GM12878 (cell line): ENCODE measurements around the gene DCAF4L1. TPM values are rescaled to one million over a fixed set of nuclear protein-coding genes. Genes with fewer than 3 reads are reported as not detected.

Source experiments
- ATAC-seq: fragments of 200-7000 bp; cut with Tn5 transposase; 3 replicates; pipeline ENCODE4 v1.9.1; 2020; ENCODE audit warnings: mild to moderate bottlenecking, moderate library complexity
- BruUV-seq: library from RNA; stranded (reverse); fragments of 400-500 nt; replicated peaks from 2 replicates; lab custom pipeline; 2021; lab: Mats Ljungman, UMichigan
- CTCF ChIA-PET: fragments of 300-600 bp; sonication (Branson Sonifier 250); formaldehyde crosslinking; extraction: SDS; loops from one replicate; lab custom pipeline; 2021; ENCODE audit warnings: inconsistent platforms; lab: Yijun Ruan, JAX
- POLR2A ChIA-PET: fragments of 350-600 bp; formaldehyde crosslinking; extraction: SDS; loops from one replicate; lab custom pipeline; 2021; ENCODE audit warnings: inconsistent platforms; lab: Charles Lee
- RAD21 ChIA-PET: fragments of 300-600 bp; sonication (Branson Sonifier 250); formaldehyde crosslinking; loops from one replicate; lab custom pipeline; 2023; ENCODE audit warnings: antibody characterized with exemption; ENCODE audit not compliant: unreplicated experiment; lab: Charles Lee
- SMC1A ChIA-PET: fragments of 300-600 bp; sonication (Branson Sonifier 250); formaldehyde crosslinking; loops from one replicate; lab custom pipeline; 2023; ENCODE audit not compliant: unreplicated experiment, uncharacterized antibody; lab: Charles Lee
- DNase-seq: peaks from one replicate; pipeline ENCODE4 v3.0.0-alpha.2; 2011; ENCODE audit warnings: low read depth, low spot score
- FAIRE-seq: peaks from 3 replicates; lab custom pipeline; 2011; peaks lifted over from hg19 to GRCh38; lab: Jason Lieb, UNC
- H2AFZ ChIP-seq: 2 replicates; pipeline ENCODE4 v1.6.0; 2011; ENCODE audit warnings: low read depth, low read length, control low read depth; ENCODE audit not compliant: control insufficient read depth
- H3K27ac ChIP-seq: 2 replicates; pipeline ENCODE4 v1.5.1; 2011; ENCODE audit warnings: control low read depth; ENCODE audit not compliant: control insufficient read depth, insufficient read depth
- H3K27me3 ChIP-seq, 2 experiments: replicated peaks in 1 of 2; 2 replicates each; pipeline versions ENCODE4 v1.6.0 to v1.6.1; 2011; ENCODE audit warnings: low read length in 1 of 2; ENCODE audit not compliant: control insufficient read depth in 2 of 2, insufficient read depth in 2 of 2
- H3K36me3 ChIP-seq, 2 experiments: 2 replicates each; pipeline ENCODE4 v1.5.1; 2011; ENCODE audit warnings: low read length in 1 of 2; ENCODE audit not compliant: control insufficient read depth in 2 of 2, insufficient read depth in 2 of 2
- H3K4me1 ChIP-seq: 2 replicates; pipeline ENCODE4 v1.6.1; 2011; ENCODE audit warnings: mild to moderate bottlenecking, low read length, moderate library complexity, mixed read lengths; ENCODE audit not compliant: control insufficient read depth, insufficient read depth
- H3K4me2 ChIP-seq: 2 replicates; pipeline ENCODE4 v1.6.0; 2011; ENCODE audit warnings: control low read depth; ENCODE audit not compliant: control insufficient read depth, insufficient read depth
- H3K4me3 ChIP-seq: fragments of 200-600 bp; sonication (generic); 2 replicates; pipeline ENCODE4 v1.5.1; 2016
- H3K79me2 ChIP-seq: 2 replicates; pipeline ENCODE4 v1.6.0; 2011; ENCODE audit warnings: low read length; ENCODE audit not compliant: control insufficient read depth, insufficient read depth
- H3K9ac ChIP-seq: 2 replicates; pipeline ENCODE4 v1.8.0; 2011; ENCODE audit warnings: low read length, control low read depth, mixed read lengths; ENCODE audit not compliant: control insufficient read depth, insufficient read depth
- H3K9me3 ChIP-seq: replicated peaks from 3 replicates; pipeline ENCODE4 v1.5.1; 2011; ENCODE audit warnings: mild to moderate bottlenecking, low read length; ENCODE audit not compliant: control insufficient read depth, insufficient read depth
- H4K20me1 ChIP-seq: 2 replicates; pipeline ENCODE4 v1.6.0; 2011; ENCODE audit not compliant: control insufficient read depth, insufficient read depth
- BHLHE40 ChIP-seq, 2 experiments: fragments of 450-650 bp in 1 of 2; IDR thresholded peaks; 2 replicates each; pipeline ENCODE4 v1.6.1; 2011 to 2017; ENCODE audit warnings: low read depth in 2 of 2, borderline replicate concordance in 1 of 2, improper control_type of control experiment in 1 of 2, low read length in 1 of 2, mild to moderate bottlenecking in 1 of 2
- EP300 ChIP-seq, 2 experiments: fragments of 150-350 bp in 1 of 2; IDR thresholded peaks; 2 replicates each; pipeline ENCODE4 v1.6.1; 2011 to 2012; ENCODE audit warnings: low read depth in 2 of 2, low read length in 2 of 2, borderline replicate concordance in 1 of 2, improper control_type of control experiment in 1 of 2, inconsistent platforms in 1 of 2; ENCODE audit not compliant: control insufficient read depth in 1 of 2
- NFYA ChIP-seq: IDR thresholded peaks from 2 replicates; pipeline ENCODE4 v1.6.1; 2011; ENCODE audit warnings: low read depth, mild to moderate bottlenecking, low read length, improper control_type of control experiment, borderline replicate concordance
- PAX5 ChIP-seq: IDR thresholded peaks from 2 replicates; pipeline ENCODE4 v1.6.1; 2011; ENCODE audit warnings: low read depth, low read length, borderline replicate concordance
- RCOR1 ChIP-seq: conservative IDR thresholded peaks from 2 replicates; pipeline ENCODE4 v1.6.1; 2012; ENCODE audit warnings: low read depth, low read length, improper control_type of control experiment
- TBL1XR1 ChIP-seq: IDR thresholded peaks from 2 replicates; pipeline ENCODE4 v1.6.1; 2012; ENCODE audit warnings: low read depth, low read length, improper control_type of control experiment
- TCF7 ChIP-seq: IDR thresholded peaks from 2 replicates; pipeline ENCODE4 v1.6.1; 2014; ENCODE audit warnings: antibody characterized with exemption, borderline replicate concordance
- ZNF24 ChIP-seq: fragments of 450-650 bp; IDR thresholded peaks from 2 replicates; pipeline ENCODE4 v1.6.1; 2017; ENCODE audit warnings: antibody characterized with exemption, mild to moderate bottlenecking
- whole genome bisulfite sequencing: methylation state at CpG from one replicate; pipeline ENCODE4 v1.1.6; 2016; ENCODE audit warnings: low lambda C conversion rate; ENCODE audit not compliant: insufficient replicate concordance, insufficient coverage; ENCODE audit errors: missing lambda C conversion rate; 5-methylcytosine and 5-hydroxymethylcytosine counted together
- in situ Hi-C: fragments of 300-500 bp; cut with MboI; formaldehyde crosslinking; loops from 9 replicates; pipeline ENCODE4 v1.14.3; 2018; ENCODE audit warnings: mixed read lengths
- intact Hi-C: fragments of 100-400 bp; cut with micrococcal nuclease; formaldehyde crosslinking; loops from one replicate; pipeline ENCODE4 v1.14.2; 2022; ENCODE audit not compliant: unreplicated experiment
- polyA plus RNA-seq, 11 experiments: library from polyadenylated mRNA; depleted of rRNA in 4 of 11; unstranded in 6 of 11; stranded (reverse) in 5 of 11; fragments of >200 nt; fragmentation: Nextera tagmentation in 4 of 11; fragmentation: Illumina TruSeq in 1 of 11; extraction: Ambion mirVana in 4 of 11; extraction: Trizol in 1 of 11; gene quantifications; 1 replicate in 1 of 11; 2 replicates in 10 of 11; pipeline versions ENCODE4 v1.2.1 to v1.2.3, GENCODE V29; 2011 to 2016; ENCODE audit warnings: inconsistent platforms in 2 of 11, missing spikeins in 2 of 11, low read depth in 1 of 11
- total RNA-seq, 4 experiments: library from RNA; depleted of rRNA in 3 of 4; stranded (reverse); fragments of >200 nt in 3 of 4; fragmentation: Illumina TruSeq in 1 of 4; extraction: Trizol in 1 of 4; gene quantifications; 2 replicates each; pipeline versions ENCODE4 v1.2.1 to v1.2.3, GENCODE V29; 2013 to 2021
- TF ChIP-seq, protein P1 (sequence below): fragments of 450-650 bp; IDR thresholded peaks from 2 replicates; pipeline ENCODE4 v1.6.1; 2018; ENCODE audit warnings: mild to moderate bottlenecking, low read depth, moderate library complexity; ENCODE audit not compliant: partially characterized antibody
- TF ChIP-seq, protein P2 (sequence below): fragments of 450-650 bp; IDR thresholded peaks from 2 replicates; pipeline ENCODE4 v1.6.1; 2017; ENCODE audit warnings: borderline replicate concordance
- TF ChIP-seq, protein P3 (sequence below): IDR thresholded peaks from 2 replicates; pipeline ENCODE4 v1.6.1; 2012; ENCODE audit warnings: low read depth, low read length, improper control_type of control experiment
- TF ChIP-seq, protein P4 (sequence below): fragments of 450-650 bp; formaldehyde crosslinking; IDR thresholded peaks from 2 replicates; pipeline ENCODE4 v1.4.0; 2020; ENCODE audit warnings: mild to moderate bottlenecking, moderate library complexity

DCAF4L1 gene
- total and polyA plus RNA-seq, 10 of the 15 experiments (the other 5 are each of a cell fraction or from before 2014, with no cell fraction given) = 0.04 to 0.48 (median 0.18) TPM

DNA sequence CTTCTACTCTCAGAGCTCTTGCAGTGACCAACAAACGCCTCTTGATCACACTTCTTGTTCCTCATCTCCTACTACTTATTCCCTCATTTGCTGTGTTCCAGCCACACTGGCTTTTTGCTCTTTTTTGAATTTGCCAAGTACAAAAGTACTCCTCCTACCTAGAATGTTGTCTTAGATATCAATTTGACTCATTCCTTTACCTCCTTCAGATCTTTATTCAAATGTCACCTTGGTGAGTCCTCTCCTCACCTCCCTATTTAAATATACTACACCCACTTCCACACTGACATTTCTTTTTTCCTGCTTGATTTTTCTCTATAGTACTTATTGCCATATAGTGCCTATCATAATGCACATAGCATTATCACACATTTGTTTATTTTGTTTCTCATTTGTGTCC, 6.2 kb upstream of the DCAF4L1 start (continued):
- TF ChIP-seq, protein P1, sequence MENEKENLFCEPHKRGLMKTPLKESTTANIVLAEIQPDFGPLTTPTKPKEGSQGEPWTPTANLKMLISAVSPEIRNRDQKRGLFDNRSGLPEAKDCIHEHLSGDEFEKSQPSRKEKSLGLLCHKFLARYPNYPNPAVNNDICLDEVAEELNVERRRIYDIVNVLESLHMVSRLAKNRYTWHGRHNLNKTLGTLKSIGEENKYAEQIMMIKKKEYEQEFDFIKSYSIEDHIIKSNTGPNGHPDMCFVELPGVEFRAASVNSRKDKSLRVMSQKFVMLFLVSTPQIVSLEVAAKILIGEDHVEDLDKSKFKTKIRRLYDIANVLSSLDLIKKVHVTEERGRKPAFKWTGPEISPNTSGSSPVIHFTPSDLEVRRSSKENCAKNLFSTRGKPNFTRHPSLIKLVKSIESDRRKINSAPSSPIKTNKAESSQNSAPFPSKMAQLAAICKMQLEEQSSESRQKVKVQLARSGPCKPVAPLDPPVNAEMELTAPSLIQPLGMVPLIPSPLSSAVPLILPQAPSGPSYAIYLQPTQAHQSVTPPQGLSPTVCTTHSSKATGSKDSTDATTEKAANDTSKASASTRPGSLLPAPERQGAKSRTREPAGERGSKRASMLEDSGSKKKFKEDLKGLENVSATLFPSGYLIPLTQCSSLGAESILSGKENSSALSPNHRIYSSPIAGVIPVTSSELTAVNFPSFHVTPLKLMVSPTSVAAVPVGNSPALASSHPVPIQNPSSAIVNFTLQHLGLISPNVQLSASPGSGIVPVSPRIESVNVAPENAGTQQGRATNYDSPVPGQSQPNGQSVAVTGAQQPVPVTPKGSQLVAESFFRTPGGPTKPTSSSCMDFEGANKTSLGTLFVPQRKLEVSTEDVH = no peak
- TF ChIP-seq RCOR1 = no peak

DNA sequence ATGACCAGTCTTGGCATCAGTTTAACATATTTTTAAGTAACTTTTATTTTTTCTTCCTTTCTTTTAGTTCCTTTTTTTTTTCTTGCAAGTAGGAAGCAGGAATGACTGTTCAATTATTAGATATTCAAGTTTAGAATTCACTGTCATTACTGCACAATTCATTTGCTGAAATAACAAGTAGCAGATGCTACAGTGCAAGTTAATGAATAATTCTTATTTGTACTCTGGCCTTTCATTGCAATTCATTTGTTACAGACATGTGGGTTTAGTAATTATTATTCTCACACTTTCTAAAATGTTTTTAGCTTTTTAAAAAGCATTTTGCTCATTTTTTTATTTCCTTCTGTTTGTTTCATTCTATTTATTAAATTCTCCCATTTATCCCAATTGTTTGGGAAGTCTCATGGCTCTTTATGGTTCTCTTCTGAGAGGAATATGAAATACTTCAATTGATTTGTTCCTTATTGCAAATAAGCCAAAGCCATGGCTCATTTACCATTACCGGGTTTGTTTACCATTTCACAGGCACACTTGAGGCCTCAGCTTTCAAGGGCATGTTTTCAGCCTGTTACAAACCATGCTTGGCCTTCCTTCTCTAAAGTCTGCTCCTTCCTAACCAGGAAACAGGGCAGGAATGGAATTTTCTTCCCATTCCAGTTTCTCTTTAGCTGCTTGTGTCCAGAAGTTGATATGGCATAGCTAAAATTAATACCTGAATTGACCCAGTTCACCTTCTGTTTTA, 4.6 kb upstream of the DCAF4L1 start:
- DNase-seq = no peak
- SMC1A ChIA-PET = interaction anchor here (0.6 to 1.7 kb wide), 4 partner anchors 11 to 190 kb away, joined by 3 to 6 read pairs (median 4); partner anchors contain the start of gene SLC30A9
- H3K4me3 ChIP-seq = no peak overlapping the region
- BruUV-seq = no TSS peak
- H4K20me1 ChIP-seq = no peaks in the 10 kb centered on the region
- RAD21 ChIA-PET = interaction anchor here (1.2 kb wide), 1 partner anchor 13 kb away, joined by 3 read pairs; the partner anchor contains the start of gene SLC30A9
- POLR2A ChIA-PET = interaction anchor here (1.5 kb wide), 1 partner anchor 13 kb away, joined by 8 read pairs; the partner anchor contains the start of gene SLC30A9
- no peak overlapping the region for H3K9ac ChIP-seq
- intact Hi-C loops = no loop called here
- no peak for FAIRE-seq
- H3K9me3 ChIP-seq = no peaks in the 10 kb centered on the region; the same call in 2 of the 3 replicates
- no peak for ATAC-seq
- in situ Hi-C loops = no loop called here
- H2AFZ ChIP-seq = no peak overlapping the region
- no peaks in the 10 kb centered on the region for H3K36me3 ChIP-seq
- H3K27me3 ChIP-seq = no peaks in the 10 kb centered on the region
- H3K79me2 ChIP-seq = no peaks in the 10 kb centered on the region
- no peaks in the 10 kb centered on the region for H3K4me1 ChIP-seq
- WGBS = 100% methylated on average over 1 of the region's 1 CpG
- CTCF ChIA-PET = interaction anchor here (1.1 to 1.2 kb wide), 2 partner anchors 13 to 18 kb away, joined by 3 read pairs; no protein-coding TSS in a partner anchor
- no peak overlapping the region for H3K4me2 ChIP-seq
- no peak overlapping the region for H3K27ac ChIP-seq
- no peak for TF ChIP-seq PAX5
- TF ChIP-seq ZNF24 = no peak
- TF ChIP-seq, protein P2, sequence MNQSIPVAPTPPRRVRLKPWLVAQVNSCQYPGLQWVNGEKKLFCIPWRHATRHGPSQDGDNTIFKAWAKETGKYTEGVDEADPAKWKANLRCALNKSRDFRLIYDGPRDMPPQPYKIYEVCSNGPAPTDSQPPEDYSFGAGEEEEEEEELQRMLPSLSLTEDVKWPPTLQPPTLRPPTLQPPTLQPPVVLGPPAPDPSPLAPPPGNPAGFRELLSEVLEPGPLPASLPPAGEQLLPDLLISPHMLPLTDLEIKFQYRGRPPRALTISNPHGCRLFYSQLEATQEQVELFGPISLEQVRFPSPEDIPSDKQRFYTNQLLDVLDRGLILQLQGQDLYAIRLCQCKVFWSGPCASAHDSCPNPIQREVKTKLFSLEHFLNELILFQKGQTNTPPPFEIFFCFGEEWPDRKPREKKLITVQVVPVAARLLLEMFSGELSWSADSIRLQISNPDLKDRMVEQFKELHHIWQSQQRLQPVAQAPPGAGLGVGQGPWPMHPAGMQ = no peak
- TF ChIP-seq, protein P3, sequence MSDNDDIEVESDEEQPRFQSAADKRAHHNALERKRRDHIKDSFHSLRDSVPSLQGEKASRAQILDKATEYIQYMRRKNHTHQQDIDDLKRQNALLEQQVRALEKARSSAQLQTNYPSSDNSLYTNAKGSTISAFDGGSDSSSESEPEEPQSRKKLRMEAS = no peak
- TF ChIP-seq, protein P4, sequence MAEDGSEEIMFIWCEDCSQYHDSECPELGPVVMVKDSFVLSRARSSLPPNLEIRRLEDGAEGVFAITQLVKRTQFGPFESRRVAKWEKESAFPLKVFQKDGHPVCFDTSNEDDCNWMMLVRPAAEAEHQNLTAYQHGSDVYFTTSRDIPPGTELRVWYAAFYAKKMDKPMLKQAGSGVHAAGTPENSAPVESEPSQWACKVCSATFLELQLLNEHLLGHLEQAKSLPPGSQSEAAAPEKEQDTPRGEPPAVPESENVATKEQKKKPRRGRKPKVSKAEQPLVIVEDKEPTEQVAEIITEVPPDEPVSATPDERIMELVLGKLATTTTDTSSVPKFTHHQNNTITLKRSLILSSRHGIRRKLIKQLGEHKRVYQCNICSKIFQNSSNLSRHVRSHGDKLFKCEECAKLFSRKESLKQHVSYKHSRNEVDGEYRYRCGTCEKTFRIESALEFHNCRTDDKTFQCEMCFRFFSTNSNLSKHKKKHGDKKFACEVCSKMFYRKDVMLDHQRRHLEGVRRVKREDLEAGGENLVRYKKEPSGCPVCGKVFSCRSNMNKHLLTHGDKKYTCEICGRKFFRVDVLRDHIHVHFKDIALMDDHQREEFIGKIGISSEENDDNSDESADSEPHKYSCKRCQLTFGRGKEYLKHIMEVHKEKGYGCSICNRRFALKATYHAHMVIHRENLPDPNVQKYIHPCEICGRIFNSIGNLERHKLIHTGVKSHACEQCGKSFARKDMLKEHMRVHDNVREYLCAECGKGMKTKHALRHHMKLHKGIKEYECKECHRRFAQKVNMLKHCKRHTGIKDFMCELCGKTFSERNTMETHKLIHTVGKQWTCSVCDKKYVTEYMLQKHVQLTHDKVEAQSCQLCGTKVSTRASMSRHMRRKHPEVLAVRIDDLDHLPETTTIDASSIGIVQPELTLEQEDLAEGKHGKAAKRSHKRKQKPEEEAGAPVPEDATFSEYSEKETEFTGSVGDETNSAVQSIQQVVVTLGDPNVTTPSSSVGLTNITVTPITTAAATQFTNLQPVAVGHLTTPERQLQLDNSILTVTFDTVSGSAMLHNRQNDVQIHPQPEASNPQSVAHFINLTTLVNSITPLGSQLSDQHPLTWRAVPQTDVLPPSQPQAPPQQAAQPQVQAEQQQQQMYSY (CRISPR knock-in tag) = no peak
- no peak for TF ChIP-seq NFYA
- TF ChIP-seq BHLHE40 (IDR thresholded peaks at IDR 0.05; ENCODE audit: borderline replicate concordance in 1 of 2, low read depth in 2 of 2, low read length in 1 of 2) = no peak
- TF ChIP-seq TBL1XR1 = no peak
- no peak for TF ChIP-seq EP300 (IDR thresholded peaks at IDR 0.05; ENCODE audit: borderline replicate concordance in 1 of 2, control insufficient read depth in 1 of 2, low read depth in 2 of 2, low read length in 2 of 2)
- TF ChIP-seq TCF7 = no peak
